Tibial artery (tissue), 4 donors: ENCODE data around the gene CAMKK2.
"Not testable (repeated sequence)": the region's sequence is repeated elsewhere in the genome, so short reads cannot be mapped to it uniquely, and the experiment has no call there.

Experiments
- DNase-seq, 2 donors: peaks; one replicate each; pipeline ENCODE4 v3.0.0-alpha.2; 2019
- H3K27ac ChIP-seq, 2 donors: fragments of 200-600 bp; sonication (generic) in 1 of 2; 1 replicate in 1 of 2; 2 replicates in 1 of 2; pipeline ENCODE4 v1.5.1; 2018 to 2019; ENCODE audit warnings: mild to moderate bottlenecking in 1 of 2
- H3K27me3 ChIP-seq, 2 donors: fragments of 200-600 bp; sonication (generic) in 1 of 2; one replicate each; pipeline versions ENCODE4 v1.5.1 to v1.6.0; 2016 to 2019
- H3K36me3 ChIP-seq, 3 donors: fragments of 200-600 bp; sonication (generic) in 2 of 3; one replicate each; pipeline ENCODE4 v1.5.1; 2016 to 2019; ENCODE audit warnings: mild to moderate bottlenecking in 2 of 3
- H3K4me1 ChIP-seq, 4 donors: fragments of 200-600 bp; sonication (generic) in 2 of 4; 1 replicate in 3 of 4; 2 replicates in 1 of 4; pipeline ENCODE4 v1.5.1; 2016 to 2019
- H3K4me3 ChIP-seq, 2 donors: fragments of 200-600 bp; sonication (generic) in 1 of 2; 1 replicate in 1 of 2; 2 replicates in 1 of 2; pipeline ENCODE4 v1.5.1; 2018 to 2019; ENCODE audit warnings: mild to moderate bottlenecking in 2 of 2
- H3K9me3 ChIP-seq, 3 donors: fragments of 200-600 bp; sonication (generic) in 1 of 3; one replicate each; pipeline ENCODE4 v1.5.1; 2016 to 2019
- intact Hi-C: fragments of 100-400 bp; cut with DNase I; formaldehyde crosslinking; loops from one replicate; pipeline ENCODE4 v1.15.0; 2023; ENCODE audit warnings: low total_unique reads
- TF ChIP-seq, protein P1 (sequence below), 2 experiments: fragments of 200-600 bp in 1 of 2; fragments of 450-650 bp in 1 of 2; IDR thresholded peaks; one replicate each; pipeline ENCODE4 v1.5.1; 2017 to 2019; ENCODE audit warnings: antibody characterized with exemption in 2 of 2, mild to moderate bottlenecking in 1 of 2, moderate library complexity in 1 of 2

CAMKK2 gene

DNA sequence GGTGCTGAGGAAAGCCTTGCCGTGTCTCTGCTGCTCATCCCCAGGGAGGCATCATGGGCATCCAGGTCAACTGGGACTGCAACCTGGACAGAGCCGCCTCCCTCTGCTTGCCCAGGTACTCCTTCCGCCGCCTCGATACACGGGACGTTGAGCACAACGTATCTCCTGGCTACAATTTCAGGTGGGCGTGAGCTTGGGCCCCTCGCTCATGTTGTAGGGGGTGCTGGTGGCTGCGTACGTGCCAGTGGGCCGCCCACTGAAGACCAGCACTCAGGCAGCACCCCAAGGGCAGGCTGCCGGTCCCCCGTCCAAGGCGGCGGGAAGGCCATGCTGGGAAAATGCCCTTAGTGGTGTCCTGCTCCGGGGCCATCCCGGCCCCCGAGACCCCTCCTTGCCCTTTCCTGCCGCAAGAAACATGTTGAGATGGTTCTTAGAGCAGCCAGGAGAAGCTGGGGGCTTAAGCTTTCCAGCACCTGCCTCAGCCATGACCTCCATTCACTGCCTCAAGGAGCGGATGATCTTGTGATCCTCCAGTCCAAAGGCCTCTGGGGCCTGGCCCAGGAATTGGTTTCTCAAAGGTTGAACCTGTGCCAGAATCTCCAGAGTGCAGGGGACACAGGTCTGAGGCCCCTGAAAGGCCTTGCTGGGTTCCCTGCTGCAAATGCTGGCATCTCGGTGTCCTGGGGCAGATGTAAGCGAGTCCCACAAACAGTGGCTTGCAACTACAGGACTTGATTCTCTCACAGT lies 67.4 kb downstream of the CAMKK2 start:
- peaks cover 0 to 6% (median 3%) of the 10 kb centered on the region in 4 donors for H3K4me1 ChIP-seq
- DNase-seq: no peak
- no peaks in the 10 kb centered on the region for H3K27me3 ChIP-seq
- peaks cover 26 to 61% (median 45%) of the 10 kb centered on the region in 3 donors for H3K36me3 ChIP-seq
- TF ChIP-seq, protein P1, sequence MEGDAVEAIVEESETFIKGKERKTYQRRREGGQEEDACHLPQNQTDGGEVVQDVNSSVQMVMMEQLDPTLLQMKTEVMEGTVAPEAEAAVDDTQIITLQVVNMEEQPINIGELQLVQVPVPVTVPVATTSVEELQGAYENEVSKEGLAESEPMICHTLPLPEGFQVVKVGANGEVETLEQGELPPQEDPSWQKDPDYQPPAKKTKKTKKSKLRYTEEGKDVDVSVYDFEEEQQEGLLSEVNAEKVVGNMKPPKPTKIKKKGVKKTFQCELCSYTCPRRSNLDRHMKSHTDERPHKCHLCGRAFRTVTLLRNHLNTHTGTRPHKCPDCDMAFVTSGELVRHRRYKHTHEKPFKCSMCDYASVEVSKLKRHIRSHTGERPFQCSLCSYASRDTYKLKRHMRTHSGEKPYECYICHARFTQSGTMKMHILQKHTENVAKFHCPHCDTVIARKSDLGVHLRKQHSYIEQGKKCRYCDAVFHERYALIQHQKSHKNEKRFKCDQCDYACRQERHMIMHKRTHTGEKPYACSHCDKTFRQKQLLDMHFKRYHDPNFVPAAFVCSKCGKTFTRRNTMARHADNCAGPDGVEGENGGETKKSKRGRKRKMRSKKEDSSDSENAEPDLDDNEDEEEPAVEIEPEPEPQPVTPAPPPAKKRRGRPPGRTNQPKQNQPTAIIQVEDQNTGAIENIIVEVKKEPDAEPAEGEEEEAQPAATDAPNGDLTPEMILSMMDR (IDR thresholded peaks at IDR 0.05): no peak
- H3K9me3 ChIP-seq: no peaks in the 10 kb centered on the region
- intact Hi-C loops: no loop called here
- no peak overlapping the region for H3K27ac ChIP-seq
- H3K4me3 ChIP-seq: no peak overlapping the region

DNA sequence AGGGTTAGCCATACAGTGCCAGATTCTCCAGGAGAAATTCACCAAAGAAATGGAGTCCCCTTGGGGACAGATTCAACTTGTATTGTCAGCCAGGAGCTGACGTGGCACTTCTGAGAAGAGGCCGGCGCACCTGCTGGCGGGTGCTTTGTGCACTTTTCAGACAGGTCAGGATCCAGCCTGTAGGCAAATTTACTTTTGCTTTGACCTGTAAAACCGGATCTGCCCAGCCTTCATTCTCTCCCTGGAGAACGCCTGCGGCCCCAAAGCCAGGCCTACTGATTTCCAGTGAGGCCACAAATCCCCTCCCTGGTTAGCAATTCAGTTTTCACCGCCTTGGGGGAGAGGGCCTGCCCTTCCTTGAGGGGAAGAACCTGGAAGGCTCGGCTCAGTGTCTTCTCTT lies 69.2 kb downstream of the CAMKK2 start:
- peaks cover 16 to 61% (median 45%) of the 10 kb centered on the region in 3 donors for H3K36me3 ChIP-seq
- no peaks in the 10 kb centered on the region for H3K9me3 ChIP-seq
- TF ChIP-seq, protein P1 (IDR thresholded peaks at IDR 0.05): no peak
- intact Hi-C loops: no loop called here
- no peak overlapping the region for H3K4me3 ChIP-seq
- H3K27ac ChIP-seq: no peak overlapping the region
- H3K27me3 ChIP-seq: no peaks in the 10 kb centered on the region
- DNase-seq: no peak
- H3K4me1 ChIP-seq: peaks cover 0 to 6% (median 3%) of the 10 kb centered on the region in 4 donors

DNA sequence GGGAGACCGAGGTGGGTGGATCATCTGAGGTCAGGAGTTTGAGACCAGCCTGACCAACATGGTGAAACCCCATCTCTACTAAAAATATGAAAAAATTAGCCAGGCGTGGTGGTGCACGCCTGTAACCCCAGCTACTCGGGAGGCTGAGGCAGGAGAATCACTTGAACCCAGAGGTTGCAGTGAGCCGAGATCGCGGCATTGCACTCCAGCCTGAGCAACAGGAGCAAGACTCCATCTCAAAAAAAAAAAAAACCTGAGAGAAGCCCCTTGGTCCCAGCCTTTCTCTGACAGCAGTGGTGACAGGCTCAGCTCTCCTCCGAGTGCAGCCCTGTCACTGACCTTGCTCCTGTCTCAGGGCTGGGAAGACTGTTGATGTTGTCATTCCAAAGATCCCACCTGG lies 69.6 kb downstream of the CAMKK2 start:
- H3K9me3 ChIP-seq, H3K4me1 ChIP-seq, intact Hi-C loops, DNase-seq, H3K27me3 ChIP-seq, H3K4me3 ChIP-seq, H3K27ac ChIP-seq: not testable (repeated sequence)
- peaks cover 16 to 61% (median 46%) of the 10 kb centered on the region in 3 donors for H3K36me3 ChIP-seq

DNA sequence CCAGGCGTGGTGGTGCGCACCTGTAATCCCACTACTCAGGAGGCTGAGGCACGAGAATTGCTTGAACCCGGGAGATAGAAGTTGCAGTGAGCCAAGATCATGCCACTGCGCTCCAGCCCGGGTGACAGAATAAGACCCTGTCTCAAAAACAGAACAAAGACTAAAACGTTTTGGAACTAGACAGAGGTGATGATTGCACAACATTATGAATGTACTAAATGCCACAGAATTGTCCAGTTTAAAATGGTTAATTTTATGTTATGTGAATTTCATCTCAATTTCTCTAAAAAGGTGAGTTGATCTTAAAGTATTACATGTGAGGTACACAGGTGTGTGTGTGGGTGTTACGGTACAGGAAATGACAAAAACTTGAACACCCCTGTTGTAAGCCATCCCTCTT lies 70.1 kb downstream of the CAMKK2 start:
- Histone ChIP-seq H3K27ac (no peak overlapping the region), H3K36me3 (peaks cover 16 to 66% (median 49%) of the 10 kb centered on the region in 3 donors)

DNA sequence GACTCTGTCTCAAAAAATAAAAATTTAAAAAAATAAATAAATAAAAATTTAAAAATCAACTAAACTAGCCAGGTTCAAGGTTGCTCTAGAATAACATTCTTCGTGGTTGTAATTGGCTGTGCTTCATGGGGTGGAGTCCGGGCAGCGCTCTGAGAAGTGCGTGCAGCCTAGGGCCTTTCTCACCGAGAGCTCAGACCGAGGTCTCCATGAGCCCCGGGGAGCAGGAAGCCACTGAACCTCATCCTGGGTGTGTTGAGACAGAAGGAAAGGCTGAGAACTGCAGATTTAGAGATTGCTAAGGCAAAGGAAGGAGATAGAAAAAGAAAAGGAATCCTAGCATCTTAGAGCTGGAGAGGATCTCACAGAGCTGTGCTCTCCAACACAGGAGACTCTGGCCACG lies 71.9 kb downstream of the CAMKK2 start:
- TF ChIP-seq, protein P1 (IDR thresholded peaks at IDR 0.05): no peak
- H3K4me1 ChIP-seq: no peaks in the 10 kb centered on the region
- H3K9me3 ChIP-seq: no peaks in the 10 kb centered on the region
- H3K27ac ChIP-seq: no peak overlapping the region
- H3K36me3 ChIP-seq: peaks cover 16 to 71% (median 49%) of the 10 kb centered on the region in 3 donors
- H3K27me3 ChIP-seq: no peaks in the 10 kb centered on the region
- H3K4me3 ChIP-seq: no peak overlapping the region
- DNase-seq: no peak
- intact Hi-C loops: no loop called here

More for the DNA sequence above, 70.1 kb downstream of the CAMKK2 start:
- Histone ChIP-seq H3K27me3 (no peaks in the 10 kb centered on the region), H3K4me1 (peaks cover 0 to 6% (median 3%) of the 10 kb centered on the region in 4 donors), H3K4me3 (no peak overlapping the region), H3K9me3 (no peaks in the 10 kb centered on the region)
- intact Hi-C loops: no loop called here
- DNase-seq: no peak
- TF ChIP-seq, protein P1 (IDR thresholded peaks at IDR 0.05): no peak
